IMR-90 (cell line): ENCODE measurements around the gene GPLD1. TPM values are rescaled to one million over a fixed set of nuclear protein-coding genes. Genes with fewer than 3 reads are reported as not detected.

Experiments
- ATAC-seq: fragments of 200-7000 bp; cut with Tn5 transposase; 2 replicates; pipeline ENCODE4 v1.9.1; 2020; ENCODE audit warnings: low read depth, mild to moderate bottlenecking, moderate library complexity
- BruUV-seq: library from RNA; stranded (reverse); fragments of 400-500 nt; replicated peaks from 2 replicates; lab custom pipeline; 2021; lab: Mats Ljungman, UMichigan
- CTCF ChIA-PET: fragments of 300-600 bp; formaldehyde crosslinking; extraction: SDS; loops from one replicate; lab custom pipeline; 2021; ENCODE audit warnings: antibody characterized with exemption; lab: Yijun Ruan, JAX
- POLR2A ChIA-PET: fragments of 300-600 bp; sonication (Branson Sonifier 250); formaldehyde crosslinking; loops from one replicate; lab custom pipeline; 2022; ENCODE audit warnings: antibody characterized with exemption; ENCODE audit not compliant: unreplicated experiment; lab: Charles Lee
- DNase-seq: peaks from one replicate; pipeline ENCODE4 v3.0.0; 2013
- H2AFZ ChIP-seq: replicated peaks from 2 replicates; pipeline ENCODE3; 2013; ENCODE audit warnings: low read length, mild to moderate bottlenecking; ENCODE audit not compliant: poor library complexity
- H2AK5ac ChIP-seq: 2 replicates; pipeline ENCODE4 v1.6.1; 2013; ENCODE audit warnings: low read depth, low read length, inconsistent platforms
- H2AK9ac ChIP-seq: replicated peaks from 2 replicates; pipeline ENCODE3; 2013; ENCODE audit warnings: mild to moderate bottlenecking, low read depth, low read length, moderate library complexity; ENCODE audit not compliant: poor library complexity
- H2BK120ac ChIP-seq: 2 replicates; pipeline ENCODE4 v1.6.1; 2013; ENCODE audit warnings: low read depth, low read length, inconsistent platforms
- H2BK15ac ChIP-seq: 3 replicates; pipeline ENCODE4 v1.6.1; 2013; ENCODE audit warnings: low read depth, low read length, inconsistent platforms
- H2BK20ac ChIP-seq: 2 replicates; pipeline ENCODE4 v1.6.1; 2013; ENCODE audit warnings: low read depth, mild to moderate bottlenecking, inconsistent platforms, low read length, moderate library complexity
- H2BK5ac ChIP-seq: 2 replicates; pipeline ENCODE4 v1.6.1; 2013; ENCODE audit warnings: mild to moderate bottlenecking, low read depth, low read length, inconsistent platforms; ENCODE audit not compliant: poor library complexity, severe bottlenecking
- H3K14ac ChIP-seq: replicated peaks from 2 replicates; pipeline ENCODE4 v1.6.1; 2013; ENCODE audit warnings: low read depth, low read length, inconsistent platforms
- H3K18ac ChIP-seq: 2 replicates; pipeline ENCODE4 v1.6.1; 2013; ENCODE audit warnings: low read depth, low read length, control low read depth
- H3K23ac ChIP-seq: 2 replicates; pipeline ENCODE4 v1.6.1; 2013; ENCODE audit warnings: low read depth, low read length, inconsistent platforms
- H3K27ac ChIP-seq: 2 replicates; pipeline ENCODE4 v1.5.1; 2013; ENCODE audit warnings: mild to moderate bottlenecking, control low read depth, low read length; ENCODE audit not compliant: insufficient read depth
- H3K27me3 ChIP-seq: 2 replicates; pipeline ENCODE4 v1.6.1; 2013; ENCODE audit warnings: low read length; ENCODE audit not compliant: control insufficient read depth, insufficient read depth
- H3K36me3 ChIP-seq: 2 replicates; pipeline ENCODE4 v1.6.1; 2013; ENCODE audit warnings: low read length, mixed read lengths; ENCODE audit not compliant: control insufficient read depth, insufficient read depth
- H3K4ac ChIP-seq: 2 replicates; pipeline ENCODE4 v1.6.1; 2013; ENCODE audit warnings: low read depth, low read length, inconsistent platforms
- H3K4me1 ChIP-seq: 2 replicates; pipeline ENCODE4 v1.6.1; 2013; ENCODE audit warnings: low read length, mixed read lengths; ENCODE audit not compliant: control insufficient read depth, insufficient read depth
- H3K4me2 ChIP-seq: 2 replicates; pipeline ENCODE4 v1.6.1; 2013; ENCODE audit warnings: low read depth, mild to moderate bottlenecking, control low read depth, low read length, moderate library complexity
- H3K4me3 ChIP-seq: 2 replicates; pipeline ENCODE4 v1.5.1; 2013; ENCODE audit warnings: low read depth, mild to moderate bottlenecking, control low read depth, low read length, moderate library complexity; ENCODE audit not compliant: insufficient read depth
- H3K56ac ChIP-seq: 2 replicates; pipeline ENCODE4 v1.6.1; 2013; ENCODE audit warnings: low read length, inconsistent platforms; ENCODE audit not compliant: insufficient read depth; ENCODE audit errors: extremely low read depth
- H3K79me1 ChIP-seq, 2 experiments: 2 replicates each; pipeline ENCODE4 v1.6.1; 2013; ENCODE audit warnings: low read length in 2 of 2, inconsistent platforms in 1 of 2, low read depth in 1 of 2
- H3K9ac ChIP-seq: 2 replicates; pipeline ENCODE4 v1.6.1; 2013; ENCODE audit warnings: low read depth, low read length, control low read depth
- H3K9me1 ChIP-seq: 2 replicates; pipeline ENCODE4 v1.6.1; 2013; ENCODE audit warnings: low read length, inconsistent platforms; ENCODE audit not compliant: insufficient read depth
- H3K9me3 ChIP-seq: 2 replicates; pipeline ENCODE4 v1.6.1; 2013; ENCODE audit warnings: low read length; ENCODE audit not compliant: control insufficient read depth, insufficient read depth
- H4K20me1 ChIP-seq: 2 replicates; pipeline ENCODE4 v1.6.1; 2013; ENCODE audit warnings: low read length, inconsistent platforms; ENCODE audit not compliant: insufficient read depth
- H4K5ac ChIP-seq: 2 replicates; pipeline ENCODE4 v1.6.1; 2013; ENCODE audit warnings: mild to moderate bottlenecking, low read depth, low read length, control low read depth
- H4K8ac ChIP-seq, 2 experiments: 2 replicates each; pipeline ENCODE4 v1.6.1; 2013; ENCODE audit warnings: low read depth in 2 of 2, low read length in 2 of 2, control low read depth in 1 of 2, inconsistent platforms in 1 of 2
- H4K91ac ChIP-seq: 2 replicates; pipeline ENCODE4 v1.6.1; 2013; ENCODE audit warnings: low read depth, low read length, inconsistent platforms; ENCODE audit not compliant: insufficient read depth
- BHLHE40 ChIP-seq: fragments of 150-350 bp; IDR thresholded peaks from 2 replicates; pipeline ENCODE4 v1.6.1; 2016; ENCODE audit warnings: mild to moderate bottlenecking, low read depth, low read length
- MAZ ChIP-seq: IDR thresholded peaks from 2 replicates; pipeline ENCODE4 v1.6.1; 2012; ENCODE audit warnings: low read depth, mild to moderate bottlenecking, low read length, improper control_type of control experiment, moderate library complexity, borderline replicate concordance
- POLR2A ChIP-seq: IDR thresholded peaks from 2 replicates; pipeline ENCODE4 v1.6.1; 2012; ENCODE audit warnings: mild to moderate bottlenecking, low read depth, low read length
- WGBS, 2 experiments: methylation state at CpG; one replicate each; pipeline versions ENCODE4 v1.1.5 to v1.1.7; 2013; ENCODE audit warnings: missing lambda C conversion rate in 2 of 2; ENCODE audit not compliant: insufficient read length in 1 of 2; ENCODE audit errors: extremely low coverage in 2 of 2; 5-methylcytosine and 5-hydroxymethylcytosine counted together
- dilution Hi-C: fragments of 300-500 bp; cut with HindIII; formaldehyde crosslinking; loops from one replicate; pipeline ENCODE4 v1.14.3; 2018; ENCODE audit warnings: low sequenced_read_pairs; ENCODE audit not compliant: unreplicated experiment
- in situ Hi-C: fragments of 300-500 bp; cut with MboI; formaldehyde crosslinking; loops from 3 replicates; pipeline ENCODE4 v1.14.3; 2019; ENCODE audit warnings: low sequenced_read_pairs, inconsistent platforms, mixed read lengths
- intact Hi-C: fragments of 100-400 bp; cut with micrococcal nuclease; formaldehyde crosslinking; loops from 2 replicates; pipeline ENCODE4 v1.10.0; 2022
- polyA plus RNA-seq, 3 experiments: library from polyadenylated mRNA; depleted of rRNA; stranded (reverse); fragments of >200 nt; gene quantifications; 2 replicates each; pipeline ENCODE4 v1.2.3, GENCODE V29; 2012; ENCODE audit warnings: low replicate concordance in 1 of 3
- total RNA-seq: library from RNA; depleted of rRNA; stranded (reverse); fragments of >200 nt; gene quantifications from 2 replicates; pipeline ENCODE4 v1.2.3, GENCODE V29; 2012
- TF ChIP-seq, protein P1 (sequence below): fragments of 150-350 bp; IDR thresholded peaks from 2 replicates; pipeline ENCODE4 v1.6.1; 2017; ENCODE audit warnings: mild to moderate bottlenecking, antibody characterized with exemption, low read length, low read depth

The GPLD1 gene
- total and polyA plus RNA-seq, 2 of the 4 experiments (the other 2 are of a cell fraction) = 0.05 to 0.18 TPM

DNA sequence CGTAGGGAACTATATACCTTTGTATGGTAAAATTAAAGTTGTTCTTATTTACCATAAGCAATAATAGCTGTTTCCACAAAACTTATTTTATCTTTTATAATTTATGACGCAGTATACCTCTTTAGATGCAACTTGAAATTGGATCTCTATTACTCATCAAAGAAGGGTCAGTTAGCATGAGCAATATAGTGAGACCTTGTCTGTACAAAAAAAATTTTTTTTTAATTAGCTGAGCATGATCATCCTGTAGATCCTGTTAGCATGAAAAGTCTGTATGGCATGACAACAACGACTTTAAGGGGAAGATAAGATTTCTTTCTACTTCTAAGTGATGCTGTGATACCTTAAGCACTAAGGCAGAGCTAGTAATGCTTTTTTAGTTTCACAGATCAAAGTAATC lies 11.3 kb upstream of the GPLD1 start:
- TF ChIP-seq, protein P1, sequence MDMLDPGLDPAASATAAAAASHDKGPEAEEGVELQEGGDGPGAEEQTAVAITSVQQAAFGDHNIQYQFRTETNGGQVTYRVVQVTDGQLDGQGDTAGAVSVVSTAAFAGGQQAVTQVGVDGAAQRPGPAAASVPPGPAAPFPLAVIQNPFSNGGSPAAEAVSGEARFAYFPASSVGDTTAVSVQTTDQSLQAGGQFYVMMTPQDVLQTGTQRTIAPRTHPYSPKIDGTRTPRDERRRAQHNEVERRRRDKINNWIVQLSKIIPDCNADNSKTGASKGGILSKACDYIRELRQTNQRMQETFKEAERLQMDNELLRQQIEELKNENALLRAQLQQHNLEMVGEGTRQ = no peak
- no peak for TF ChIP-seq POLR2A
- no peak for TF ChIP-seq BHLHE40
- no peak for TF ChIP-seq MAZ
- Histone ChIP-seq H3K79me1 (no peaks in the 10 kb centered on the region), H2BK15ac (no peak overlapping the region), H3K9ac (no peak overlapping the region), H2AK5ac (no peak overlapping the region), H3K36me3 (no peaks in the 10 kb centered on the region), H3K4me2 (no peak overlapping the region), H4K8ac (no peak overlapping the region), H2BK20ac (no peak overlapping the region), H3K14ac (no peak overlapping the region), H2BK5ac (no peak overlapping the region), H3K4me3 (no peak overlapping the region), H3K9me1 (no peaks in the 10 kb centered on the region), H3K9me3 (no peaks in the 10 kb centered on the region), H3K4me1 (no peaks in the 10 kb centered on the region; the same call in 1 of the 2 replicates), H3K4ac (no peak overlapping the region), H3K23ac (no peak overlapping the region), H4K20me1 (no peaks in the 10 kb centered on the region), H4K5ac (no peak overlapping the region), H2BK120ac (no peak overlapping the region), H3K27ac (no peak overlapping the region), H4K91ac (no peak overlapping the region), H3K18ac (no peak overlapping the region), H2AK9ac (no peak overlapping the region), H3K56ac (no peak overlapping the region), H2AFZ (no peak overlapping the region), H3K27me3 (peaks cover 3% of the 10 kb centered on the region)
- intact Hi-C loops (no loop called here), dilution Hi-C loops (no loop called here), in situ Hi-C loops (no loop called here)
- no peak for DNase-seq
- ATAC-seq = no peak
- WGBS, 2 experiments = no CpG with 5 or more reads among the region's 3 CpGs
- CTCF ChIA-PET = interaction anchor here (1.4 kb wide), 1 partner anchor 9 kb away, joined by 3 read pairs; no protein-coding TSS in a partner anchor
- POLR2A ChIA-PET = interaction anchor here (0.6 kb wide), 1 partner anchor 21 kb away, joined by 3 read pairs; no protein-coding TSS in a partner anchor
- BruUV-seq = no TSS peak
